Raji (cell line): Measurements from ENCODE around the gene AURKA.

ENCODE experiments used
- POLR2A ChIP-seq: IDR thresholded peaks from 2 replicates; pipeline ENCODE4 v1.6.1; 2011; ENCODE audit warnings: low read depth, low read length, control low read depth; ENCODE audit not compliant: insufficient read depth

AURKA gene

GRCh38 chr20:56359212-56360132, 32.5 kb downstream of the AURKA start:
- no peak for TF ChIP-seq POLR2A

GRCh38 chr20:56358600-56359211, 33.3 kb downstream of the AURKA start, which contains the start of gene FAM210B:
TSS of gene FAM210B (plus strand) at chr20:56358974. CDS start at chr20:56359006, 32 bp downstream.
- no peak for TF ChIP-seq POLR2A

- TF ChIP-seq POLR2A: no peak
Observed at GRCh38 chr20:56358070-56358469, 33.9 kb downstream of the AURKA start.

GRCh38 chr20:56353356-56353755, 38.7 kb downstream of the AURKA start:
- no peak for TF ChIP-seq POLR2A

GRCh38 chr20:56352345-56353055, 39.5 kb downstream of the AURKA start:
- no peak for TF ChIP-seq POLR2A

- no peak for TF ChIP-seq POLR2A
Observed at GRCh38 chr20:56350842-56351241, 41.2 kb downstream of the AURKA start.

- no peak for TF ChIP-seq POLR2A
Observed at GRCh38 chr20:56348746-56349145, 43.3 kb downstream of the AURKA start.

GRCh38 chr20:56348305-56348693, 43.7 kb downstream of the AURKA start:
- no peak for TF ChIP-seq POLR2A

- no peak for TF ChIP-seq POLR2A
Observed at GRCh38 chr20:56347628-56348304, 44.2 kb downstream of the AURKA start.

GRCh38 chr20:56345911-56346310, 46.1 kb downstream of the AURKA start:
- TF ChIP-seq POLR2A: no peak

- TF ChIP-seq POLR2A: no peak
Observed at GRCh38 chr20:56343861-56344381, 48.1 kb downstream of the AURKA start.

- no peak for TF ChIP-seq POLR2A
Observed at GRCh38 chr20:56342783-56343182, 49.2 kb downstream of the AURKA start.

GRCh38 chr20:56328861-56329260, 63.2 kb downstream of the AURKA start:
- TF ChIP-seq POLR2A: no peak

- TF ChIP-seq POLR2A: no peak
Observed at GRCh38 chr20:56324806-56325205, 67.2 kb downstream of the AURKA start.

- TF ChIP-seq POLR2A: no peak
Observed at GRCh38 chr20:56323656-56324055, 68.4 kb downstream of the AURKA start.

- no peak for TF ChIP-seq POLR2A
Observed at GRCh38 chr20:56323206-56323605, 68.8 kb downstream of the AURKA start.

GRCh38 chr20:56322681-56323080, 69.3 kb downstream of the AURKA start:
- TF ChIP-seq POLR2A: no peak
